GM10847 (cell line): Measurements from ENCODE around the gene FBXO22.

ENCODE experiments used
- POLR2A ChIP-seq: IDR thresholded peaks from 2 replicates; pipeline ENCODE4 v1.6.1; 2011; ENCODE audit not compliant: insufficient read length; ENCODE audit errors: extremely low read depth

FBXO22 gene

DNA sequence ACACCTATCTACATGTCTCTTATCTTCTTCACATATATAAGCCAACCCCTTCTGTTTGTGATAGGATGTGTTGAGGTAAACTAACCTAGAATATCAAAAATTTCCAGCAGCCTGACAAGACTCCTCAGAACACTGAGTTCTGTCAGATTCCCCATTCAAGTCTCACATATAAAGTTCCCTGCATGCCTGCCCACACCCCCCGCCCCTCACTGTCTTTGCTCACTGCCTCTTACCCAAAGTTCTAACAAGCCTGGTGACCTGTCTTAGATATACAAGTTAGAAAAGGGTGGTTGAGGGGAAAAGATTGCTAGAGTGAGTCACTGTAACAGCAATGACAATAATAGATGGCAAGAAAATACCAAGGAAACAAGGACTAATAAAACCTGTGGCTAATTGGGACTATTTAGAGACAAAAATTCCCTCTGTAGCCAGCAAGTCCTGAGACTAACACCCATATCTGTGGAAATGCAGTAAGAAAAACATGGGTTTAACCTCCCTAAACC lies 40.1 kb downstream of the FBXO22 start:
- TF ChIP-seq POLR2A, result no peak

DNA sequence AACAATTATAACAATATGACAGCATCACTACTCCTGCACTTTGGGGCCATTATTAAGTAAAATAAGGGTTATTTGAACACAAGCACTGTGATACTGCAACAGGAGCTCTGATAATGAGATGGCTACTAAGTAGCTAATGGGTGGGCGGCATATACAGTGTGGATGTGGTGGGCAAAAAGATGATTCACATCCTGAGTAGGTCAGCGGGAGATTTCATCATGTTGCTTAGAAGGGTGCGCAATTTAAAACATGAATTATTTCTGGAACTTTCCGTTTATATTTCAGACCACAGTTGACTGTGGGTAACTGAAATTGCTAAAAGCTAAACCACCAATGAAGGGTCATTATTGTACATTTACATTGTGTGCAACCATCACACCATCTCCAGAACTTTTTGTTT lies 42.3 kb downstream of the FBXO22 start:
- no peak for TF ChIP-seq POLR2A

DNA sequence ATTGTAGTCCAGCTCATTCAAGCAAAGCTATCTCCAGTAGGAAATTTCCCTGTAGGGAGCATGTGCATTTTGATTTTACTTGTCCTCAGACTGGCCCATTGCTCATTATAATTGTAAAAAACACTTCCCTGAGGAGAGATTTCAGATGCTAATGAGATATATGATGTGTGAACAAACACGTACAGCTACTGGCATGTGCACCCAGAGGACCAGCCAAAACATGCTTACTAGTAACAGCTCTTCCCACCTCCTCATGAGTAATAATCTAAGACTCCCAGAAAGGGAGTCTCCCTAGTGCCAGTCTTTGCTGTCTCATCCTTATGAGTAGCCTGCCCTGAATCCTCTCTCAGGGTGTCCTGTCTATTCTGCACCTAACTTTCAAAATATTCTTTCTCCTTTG lies 43.4 kb downstream of the FBXO22 start:
- no peak for TF ChIP-seq POLR2A

DNA sequence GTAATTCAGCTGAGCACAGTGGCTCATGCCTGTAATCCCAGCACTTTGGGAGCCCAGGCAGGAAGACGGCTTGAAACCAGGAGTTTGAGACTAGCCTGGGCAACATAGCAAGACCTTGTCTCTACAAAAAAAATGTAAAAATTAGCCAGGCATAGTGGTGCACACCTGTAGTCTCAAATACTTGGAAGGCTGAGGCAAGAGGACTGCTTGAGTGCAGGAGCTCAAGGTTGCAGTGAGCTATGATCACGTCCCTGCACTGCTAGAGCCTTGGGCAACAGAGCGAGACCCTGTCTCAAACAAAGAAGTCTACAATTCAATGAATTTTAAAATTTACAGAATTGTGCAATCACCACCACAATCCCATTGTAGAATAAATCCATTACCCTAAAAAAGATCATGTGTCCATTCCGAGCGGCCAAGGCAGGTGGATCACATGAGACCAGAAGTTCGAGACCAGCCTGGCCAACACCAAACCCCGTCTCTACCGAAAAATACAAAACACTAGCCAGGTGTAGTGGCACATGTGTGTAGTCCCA lies 45.2 kb downstream of the FBXO22 start:
- TF ChIP-seq POLR2A, result no peak

DNA sequence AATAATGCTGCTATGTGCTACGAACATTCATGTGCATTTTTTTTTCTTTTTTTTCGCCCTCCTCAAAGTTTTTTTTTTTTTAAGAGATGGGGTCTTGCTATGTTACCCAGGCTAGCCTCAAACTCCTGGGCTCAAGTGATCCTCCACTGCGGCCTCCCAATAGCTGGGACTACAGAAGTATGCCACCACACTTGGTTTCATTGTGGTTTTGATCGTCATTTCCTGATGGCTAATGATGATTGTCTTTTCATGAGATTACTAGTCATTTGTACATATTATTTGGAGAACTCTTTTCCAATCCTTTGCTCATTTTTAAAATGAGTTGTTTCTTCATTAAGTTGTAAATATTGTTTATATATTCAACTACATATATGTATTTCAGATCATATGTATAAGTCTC lies 48.8 kb downstream of the FBXO22 start:
- no peak for TF ChIP-seq POLR2A

GRCh38 chr15:75955720-75956119 lies 52.0 kb downstream of the FBXO22 start:
- no peak for TF ChIP-seq POLR2A

GRCh38 chr15:75961331-75961730 lies 57.7 kb downstream of the FBXO22 start:
- no peak for TF ChIP-seq POLR2A

GRCh38 chr15:75966073-75966472 lies 62.4 kb downstream of the FBXO22 start:
- no peak for TF ChIP-seq POLR2A

DNA sequence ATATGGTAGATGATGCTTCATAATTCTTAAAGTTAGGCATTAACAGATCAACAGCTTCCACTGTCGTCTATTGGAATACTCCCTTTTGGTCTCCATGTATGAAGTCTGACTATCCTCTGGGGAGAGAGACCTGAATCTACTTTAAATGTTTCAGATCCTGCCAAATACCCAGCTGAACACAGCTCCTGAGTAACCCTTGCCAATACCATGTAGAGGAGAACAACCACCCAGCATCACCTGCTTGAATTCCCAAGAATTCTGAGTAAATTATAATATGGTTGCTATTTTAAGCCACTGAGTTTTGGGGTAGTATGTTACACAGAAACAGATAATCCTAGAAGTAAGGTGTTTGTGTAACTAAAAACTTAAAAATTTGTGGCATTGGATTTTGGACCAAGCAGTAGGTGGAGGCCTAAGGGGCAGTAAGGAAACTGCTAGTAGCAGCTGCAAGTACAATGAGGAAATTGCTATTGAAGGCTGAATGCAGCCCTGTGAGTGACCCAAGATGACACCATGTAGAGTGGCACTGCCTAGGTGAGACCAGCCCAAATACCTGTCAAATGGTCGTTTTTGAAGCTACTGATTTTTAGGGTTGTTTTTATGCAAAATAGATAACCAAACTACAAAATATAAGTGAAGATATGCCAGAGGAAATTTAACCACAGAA lies 77.6 kb downstream of the FBXO22 start:
- no peak for TF ChIP-seq POLR2A

GRCh38 chr15:75982468-75982867 lies 78.8 kb downstream of the FBXO22 start:
- no peak for TF ChIP-seq POLR2A

- no peak for TF ChIP-seq POLR2A
Observed at GRCh38 chr15:75985971-75986370, 82.3 kb downstream of the FBXO22 start.

- TF ChIP-seq POLR2A, result no peak
Observed at GRCh38 chr15:75989045-75989444, 85.4 kb downstream of the FBXO22 start.

- no peak for TF ChIP-seq POLR2A
Observed at GRCh38 chr15:75989875-75990274, 86.2 kb downstream of the FBXO22 start.
